Measurements from ENCODE around the gene ZNF23. TPM values are rescaled to one million over a fixed set of nuclear protein-coding genes. Genes with fewer than 3 reads are reported as not detected.

Gene ZNF23
- total and polyA plus RNA-seq, 4 donors: 1.5 to 6.1 (median 3.1) TPM

- Histone ChIP-seq H3K4me1 (ENCODE audit: control insufficient read depth in 4 of 4, insufficient read depth in 4 of 4, low read length in 3 of 4) (no peaks in the 10 kb centered on the region), H3K27me3 (ENCODE audit: control insufficient read depth in 4 of 4, insufficient read depth in 4 of 4, low read length in 3 of 4) (no peaks in the 10 kb centered on the region), H3K4me3 (ENCODE audit: low read depth in 1 of 3, low read length in 3 of 3) (no peak overlapping the region), H3K27ac (ENCODE audit: low read depth in 1 of 2, low read length in 2 of 2) (no peak overlapping the region), H3K9me3 (ENCODE audit: control insufficient read depth in 4 of 4, low read length in 3 of 4) (no peaks in the 10 kb centered on the region), H3K36me3 (ENCODE audit: control insufficient read depth in 4 of 4, insufficient read depth in 3 of 4, low read depth in 1 of 4, low read length in 3 of 4) (peaks cover 0 to 6% (median 2%) of the 10 kb centered on the region in 4 donors), H3K9ac (ENCODE audit: low read depth in 1 of 2, low read length in 2 of 2) (no peak overlapping the region)
- TF ChIP-seq HNF4G (IDR thresholded peaks at IDR 0.05) (no peak), REST (IDR thresholded peaks at IDR 0.05) (peak; percentile 99), MAX (IDR thresholded peaks at IDR 0.05) (no peak)
- 43% methylated on average over 9 of the region's 9 CpGs for WGBS
- DNase-seq (ENCODE audit: low spot score): peak; percentile 73
Measured at GRCh38 chr16:71467810-71468209, 5.8 kb upstream of the ZNF23 start.

- Histone ChIP-seq H3K36me3 (ENCODE audit: control insufficient read depth in 4 of 4, insufficient read depth in 3 of 4, low read depth in 1 of 4, low read length in 3 of 4) (no peaks in the 10 kb centered on the region), H3K9me3 (ENCODE audit: control insufficient read depth in 4 of 4, low read length in 3 of 4) (no peaks in the 10 kb centered on the region), H3K27me3 (ENCODE audit: control insufficient read depth in 4 of 4, insufficient read depth in 4 of 4, low read length in 3 of 4) (no peaks in the 10 kb centered on the region), H3K9ac (ENCODE audit: low read depth in 1 of 2, low read length in 2 of 2) (no peak overlapping the region), H3K4me1 (ENCODE audit: control insufficient read depth in 4 of 4, insufficient read depth in 4 of 4, low read length in 3 of 4) (peaks cover 0 to 12% (median 10%) of the 10 kb centered on the region in 4 donors), H3K4me3 (ENCODE audit: low read depth in 1 of 3, low read length in 3 of 3) (no peak overlapping the region), H3K27ac (ENCODE audit: low read depth in 1 of 2, low read length in 2 of 2) (no peak overlapping the region)
- DNase-seq (ENCODE audit: low spot score): peak; percentile 45
- no peak for TF ChIP-seq NR2F2 (IDR thresholded peaks at IDR 0.05)
- TF ChIP-seq HNF4A (conservative IDR thresholded peaks at IDR 0.05): no peak
- WGBS: 51% methylated on average over 1 of the region's 1 CpG
Measured at GRCh38 chr16:71464231-71464630, 2.2 kb upstream of the ZNF23 start.

DNA sequence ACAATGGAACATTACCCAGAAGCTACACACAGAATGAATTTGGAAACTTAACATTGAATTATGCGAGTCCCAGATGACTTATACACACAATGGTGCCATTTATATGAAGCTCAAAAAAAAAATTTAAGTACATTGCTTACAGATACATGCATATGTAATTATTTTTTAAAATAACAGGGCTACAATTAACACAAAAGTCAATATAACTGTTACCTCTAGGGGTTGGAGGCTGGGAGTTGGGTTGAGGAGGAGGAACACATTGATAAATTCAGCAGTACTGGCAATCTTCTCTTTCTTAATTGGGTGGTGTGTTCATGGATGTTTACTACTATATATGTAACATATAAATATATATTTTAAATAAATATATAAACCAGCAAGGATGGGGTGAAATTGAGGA is 1.1 kb downstream of the ZNF23 start:
- 95% methylated on average over 1 of the region's 1 CpG for WGBS
- Histone ChIP-seq H3K27ac (ENCODE audit: low read depth in 1 of 2, low read length in 2 of 2) (no peak overlapping the region), H3K9me3 (ENCODE audit: control insufficient read depth in 4 of 4, low read length in 3 of 4) (peaks cover 0 to 2% (median 0%) of the 10 kb centered on the region in 4 donors), H3K9ac (ENCODE audit: low read depth in 1 of 2, low read length in 2 of 2) (no peak overlapping the region), H3K4me1 (ENCODE audit: control insufficient read depth in 4 of 4, insufficient read depth in 4 of 4, low read length in 3 of 4) (peaks cover 0 to 12% (median 10%) of the 10 kb centered on the region in 4 donors), H3K27me3 (ENCODE audit: control insufficient read depth in 4 of 4, insufficient read depth in 4 of 4, low read length in 3 of 4) (no peaks in the 10 kb centered on the region), H3K36me3 (ENCODE audit: control insufficient read depth in 4 of 4, insufficient read depth in 3 of 4, low read depth in 1 of 4, low read length in 3 of 4) (peaks cover 0 to 5% (median under 1%) of the 10 kb centered on the region in 4 donors), H3K4me3 (ENCODE audit: low read depth in 1 of 3, low read length in 3 of 3) (peak overlapping the region in 1 of 3 donors; percentile 91)
- no peak for TF ChIP-seq GABPA (IDR thresholded peaks at IDR 0.05 in 1 of 2, conservative IDR thresholded peaks at IDR 0.05 in 1 of 2)
- no peak for TF ChIP-seq FOXA2 (IDR thresholded peaks at IDR 0.05)
- no peak for TF ChIP-seq EGR1 (IDR thresholded peaks at IDR 0.05; ENCODE audit: low read depth in 2 of 2)
- DNase-seq (ENCODE audit: low spot score): no peak

GRCh38 chr16:71460236-71460635 is 1.8 kb downstream of the ZNF23 start:
- Histone ChIP-seq H3K4me3 (ENCODE audit: low read depth in 1 of 3, low read length in 3 of 3) (no peak overlapping the region), H3K36me3 (ENCODE audit: control insufficient read depth in 4 of 4, insufficient read depth in 3 of 4, low read depth in 1 of 4, low read length in 3 of 4) (peaks cover 0 to 10% (median 4%) of the 10 kb centered on the region in 4 donors), H3K4me1 (ENCODE audit: control insufficient read depth in 4 of 4, insufficient read depth in 4 of 4, low read length in 3 of 4) (peaks cover 0 to 12% (median 10%) of the 10 kb centered on the region in 4 donors), H3K27me3 (ENCODE audit: control insufficient read depth in 4 of 4, insufficient read depth in 4 of 4, low read length in 3 of 4) (no peaks in the 10 kb centered on the region), H3K9me3 (ENCODE audit: control insufficient read depth in 4 of 4, low read length in 3 of 4) (peaks cover 0 to 6% (median 0%) of the 10 kb centered on the region in 4 donors), H3K27ac (ENCODE audit: low read depth in 1 of 2, low read length in 2 of 2) (no peak overlapping the region), H3K9ac (ENCODE audit: low read depth in 1 of 2, low read length in 2 of 2) (no peak overlapping the region)
- DNase-seq (ENCODE audit: low spot score): no peak
- 86% methylated on average over 4 of the region's 4 CpGs for WGBS
- TF ChIP-seq HNF4G (IDR thresholded peaks at IDR 0.05) (no peak), ZBTB33 (IDR thresholded peaks at IDR 0.05) (no peak), YY1 (IDR thresholded peaks at IDR 0.05) (no peak), GABPA (IDR thresholded peaks at IDR 0.05 in 1 of 2, conservative IDR thresholded peaks at IDR 0.05 in 1 of 2) (no peak), TAF1 (conservative IDR thresholded peaks at IDR 0.05) (no peak), FOXA2 (IDR thresholded peaks at IDR 0.05) (no peak), NR2F2 (IDR thresholded peaks at IDR 0.05) (no peak), EGR1 (IDR thresholded peaks at IDR 0.05; ENCODE audit: low read depth in 2 of 2) (no peak), RXRA (IDR thresholded peaks at IDR 0.05) (no peak), HNF4A (conservative IDR thresholded peaks at IDR 0.05) (no peak), SP1 (IDR thresholded peaks at IDR 0.05) (no peak), MAX (IDR thresholded peaks at IDR 0.05) (no peak)
- TF ChIP-seq, protein P1, sequence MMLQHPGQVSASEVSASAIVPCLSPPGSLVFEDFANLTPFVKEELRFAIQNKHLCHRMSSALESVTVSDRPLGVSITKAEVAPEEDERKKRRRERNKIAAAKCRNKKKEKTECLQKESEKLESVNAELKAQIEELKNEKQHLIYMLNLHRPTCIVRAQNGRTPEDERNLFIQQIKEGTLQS (IDR thresholded peaks at IDR 0.05): no peak
- TF ChIP-seq, protein P2, sequence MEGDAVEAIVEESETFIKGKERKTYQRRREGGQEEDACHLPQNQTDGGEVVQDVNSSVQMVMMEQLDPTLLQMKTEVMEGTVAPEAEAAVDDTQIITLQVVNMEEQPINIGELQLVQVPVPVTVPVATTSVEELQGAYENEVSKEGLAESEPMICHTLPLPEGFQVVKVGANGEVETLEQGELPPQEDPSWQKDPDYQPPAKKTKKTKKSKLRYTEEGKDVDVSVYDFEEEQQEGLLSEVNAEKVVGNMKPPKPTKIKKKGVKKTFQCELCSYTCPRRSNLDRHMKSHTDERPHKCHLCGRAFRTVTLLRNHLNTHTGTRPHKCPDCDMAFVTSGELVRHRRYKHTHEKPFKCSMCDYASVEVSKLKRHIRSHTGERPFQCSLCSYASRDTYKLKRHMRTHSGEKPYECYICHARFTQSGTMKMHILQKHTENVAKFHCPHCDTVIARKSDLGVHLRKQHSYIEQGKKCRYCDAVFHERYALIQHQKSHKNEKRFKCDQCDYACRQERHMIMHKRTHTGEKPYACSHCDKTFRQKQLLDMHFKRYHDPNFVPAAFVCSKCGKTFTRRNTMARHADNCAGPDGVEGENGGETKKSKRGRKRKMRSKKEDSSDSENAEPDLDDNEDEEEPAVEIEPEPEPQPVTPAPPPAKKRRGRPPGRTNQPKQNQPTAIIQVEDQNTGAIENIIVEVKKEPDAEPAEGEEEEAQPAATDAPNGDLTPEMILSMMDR (IDR thresholded peaks at IDR 0.05; ENCODE audit: low read depth, low read length, missing input control): no peak
